Breast epithelium (tissue), 3 donors: ENCODE measurements around the gene DACH1.

Source experiments
- CTCF ChIP-seq, 3 donors: fragments of 450-650 bp; IDR thresholded peaks; one replicate each; pipeline ENCODE4 v1.5.1; 2016 to 2017; ENCODE audit warnings: antibody characterized with exemption in 3 of 3, mild to moderate bottlenecking in 3 of 3, moderate library complexity in 3 of 3
- POLR2A ChIP-seq: fragments of 450-650 bp; IDR thresholded peaks from one replicate; pipeline ENCODE4 v1.6.1; 2016; ENCODE audit warnings: antibody characterized with exemption, mild to moderate bottlenecking, moderate library complexity
- POLR2AphosphoS5 ChIP-seq, 3 donors: sonication (generic); formaldehyde crosslinking; IDR thresholded peaks; one replicate each; pipeline ENCODE4 v1.6.1; 2017; ENCODE audit warnings: antibody characterized with exemption in 3 of 3

DNA sequence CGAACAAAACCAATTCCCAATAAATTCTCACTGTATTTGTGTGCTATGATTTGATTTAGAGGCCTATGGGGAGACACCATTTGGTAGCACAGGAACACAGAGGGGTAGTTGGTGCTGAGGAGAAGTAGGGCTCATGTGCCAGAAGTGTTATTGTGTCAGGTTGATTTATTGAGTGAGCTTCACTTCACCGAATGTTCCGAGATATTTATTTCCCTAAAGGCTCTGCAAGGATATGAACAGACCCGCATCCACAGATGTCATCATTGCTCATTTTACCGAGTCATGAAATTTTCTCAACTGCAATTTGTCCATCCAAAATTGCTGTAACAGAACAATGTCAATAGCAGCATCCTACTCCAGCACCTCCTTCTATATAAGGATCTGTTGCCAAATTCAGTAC is 69.5 kb downstream of the DACH1 start:
- TF ChIP-seq POLR2A: no peak
- no peak for TF ChIP-seq CTCF (IDR thresholded peaks at IDR 0.05)
- no peak for TF ChIP-seq POLR2AphosphoS5 (IDR thresholded peaks at IDR 0.05)
